GM18507 (cell line): ENCODE measurements around the gene RALGPS2.
"Not testable (repeated sequence)": the region's sequence is repeated elsewhere in the genome, so short reads cannot be mapped to it uniquely, and the experiment has no call there.

Experiments used
- DNase-seq: peaks from one replicate; pipeline ENCODE4 v3.0.0; 2011; ENCODE audit warnings: low read depth; ENCODE audit not compliant: insufficient read length; ENCODE audit errors: extremely low spot score
- FAIRE-seq: peaks from 2 replicates; lab custom pipeline; 2011; peaks lifted over from hg19 to GRCh38; lab: Jason Lieb, UNC

RALGPS2 gene

GRCh38 chr1:178934546-178934945 lies 209.5 kb downstream of the RALGPS2 start:
- DNase-seq (no peak), FAIRE-seq (no peak)

DNA sequence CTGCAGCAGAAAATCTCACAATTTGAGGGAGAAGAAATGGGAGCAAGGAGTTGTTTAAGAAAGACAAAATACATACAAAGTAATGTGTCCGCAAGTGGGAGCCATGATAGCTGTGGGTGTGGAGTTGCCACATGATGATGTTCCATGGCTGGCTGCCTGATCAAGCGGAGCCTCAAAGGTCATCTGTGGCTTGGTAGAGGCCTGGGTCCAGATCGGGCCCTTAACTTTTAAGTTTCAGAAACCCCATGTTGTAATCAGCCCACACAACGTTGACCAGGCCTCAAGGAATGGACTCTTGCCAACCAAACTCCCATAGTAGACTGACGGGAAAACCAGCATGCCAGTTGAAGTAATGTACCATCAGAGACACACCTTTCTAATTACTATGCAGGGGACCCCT lies 210.6 kb downstream of the RALGPS2 start:
- FAIRE-seq, result no peak
- no peak for DNase-seq

- no peak for FAIRE-seq
- DNase-seq, result no peak
These were observed 212.7 kb downstream of the RALGPS2 start for GRCh38 chr1:178937695-178938094.

DNA sequence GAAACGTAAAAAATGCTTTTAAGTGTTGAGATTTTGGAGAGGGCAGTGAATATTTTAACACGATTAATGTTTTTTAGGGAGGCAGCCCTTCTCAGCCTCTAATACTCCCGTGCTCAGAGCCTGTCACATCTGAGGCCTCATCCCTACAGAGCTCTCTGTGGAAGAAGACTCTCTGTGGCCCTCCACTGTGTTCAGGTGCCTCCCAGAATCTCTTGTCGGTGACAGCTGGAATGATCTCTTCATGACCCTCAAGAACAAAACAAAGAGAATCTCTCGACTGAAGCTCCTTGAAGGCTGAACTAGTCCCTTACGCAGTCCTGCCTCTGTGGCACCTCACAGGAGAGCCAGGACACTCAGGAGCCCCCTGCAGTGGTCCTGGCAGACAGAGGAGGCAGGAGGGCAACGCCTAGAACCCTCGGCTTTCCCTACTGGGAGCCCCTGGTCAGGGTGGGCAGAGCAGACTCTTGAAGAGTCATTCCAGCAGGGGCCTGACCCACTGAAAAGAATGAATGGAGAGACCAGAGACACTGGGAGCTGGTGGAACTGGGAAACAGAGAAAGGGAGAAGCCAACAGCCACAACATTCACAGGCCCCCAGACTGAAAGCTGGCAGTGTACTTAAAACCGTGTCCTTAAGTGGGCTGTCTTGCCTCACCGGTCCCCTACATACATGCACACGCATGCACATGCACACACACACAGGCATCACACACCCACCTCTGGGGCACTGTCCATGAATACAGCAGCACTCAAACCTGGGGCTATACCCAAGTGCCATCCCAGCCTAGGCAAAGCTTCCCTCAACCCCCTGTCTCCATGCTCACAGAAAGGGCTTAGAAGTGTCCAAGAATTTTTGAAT lies 213.3 kb downstream of the RALGPS2 start:
- FAIRE-seq, result no peak
- no peak for DNase-seq

- DNase-seq, result no peak
- no peak for FAIRE-seq
These were observed 213.9 kb downstream of the RALGPS2 start for GRCh38 chr1:178938959-178939317.

- no peak for DNase-seq
- no peak for FAIRE-seq
These were observed 214.5 kb downstream of the RALGPS2 start for GRCh38 chr1:178939338-178940067.

DNA sequence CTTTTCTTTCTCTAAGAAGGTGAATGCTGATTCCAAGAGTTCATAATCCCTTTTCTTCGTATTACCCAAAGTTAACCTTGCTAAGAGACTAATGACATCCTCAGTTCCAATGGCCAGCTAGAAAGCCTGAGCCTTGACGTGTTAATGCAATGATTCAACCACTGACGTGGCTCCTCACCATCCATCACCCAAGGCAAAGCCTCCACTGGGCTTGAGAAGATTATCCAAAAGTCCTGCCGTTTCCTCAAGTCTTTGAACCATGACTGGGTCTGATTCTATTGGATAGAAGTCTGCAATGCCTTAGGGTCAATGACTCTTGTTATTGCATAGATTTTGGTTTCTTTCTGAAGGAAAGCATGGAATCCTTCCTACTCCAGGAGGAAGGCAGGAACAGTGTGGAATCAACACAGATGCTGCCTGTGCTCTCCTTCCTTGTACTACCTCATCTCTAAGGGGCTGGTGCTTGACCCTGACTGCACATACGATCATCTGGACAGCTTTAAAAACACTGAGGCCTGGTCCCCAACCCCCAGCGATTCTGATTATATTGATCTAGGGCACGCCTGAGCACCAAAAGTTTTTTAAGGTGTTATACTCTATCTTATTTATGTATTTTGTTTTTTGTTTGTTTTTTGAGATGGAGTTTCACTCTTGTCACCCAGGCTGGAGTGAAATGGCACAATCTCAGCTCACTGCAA lies 215.2 kb downstream of the RALGPS2 start:
- FAIRE-seq, result no peak
- DNase-seq, result no peak

DNA sequence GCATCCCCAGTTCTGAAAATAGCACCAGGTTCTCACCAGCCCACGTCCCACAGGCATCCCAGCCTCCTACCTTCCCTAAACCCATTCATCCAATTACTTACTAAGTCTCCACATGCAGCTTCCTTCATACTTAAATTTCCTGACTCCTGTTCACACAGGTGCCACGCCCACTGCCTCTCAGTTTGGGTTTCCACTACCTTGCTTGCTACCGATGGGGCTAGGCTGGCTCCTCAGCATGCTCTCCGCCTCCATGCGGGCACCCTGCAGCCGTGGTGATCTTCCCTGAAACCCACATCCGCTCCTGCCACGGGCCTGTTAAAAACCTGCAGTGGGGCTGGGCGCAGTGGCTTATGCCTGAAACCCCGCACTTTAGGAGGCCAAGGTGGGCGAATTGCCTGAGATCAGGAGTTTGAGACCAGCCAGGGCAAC lies 216.2 kb downstream of the RALGPS2 start:
- FAIRE-seq, result no peak
- no peak for DNase-seq

DNA sequence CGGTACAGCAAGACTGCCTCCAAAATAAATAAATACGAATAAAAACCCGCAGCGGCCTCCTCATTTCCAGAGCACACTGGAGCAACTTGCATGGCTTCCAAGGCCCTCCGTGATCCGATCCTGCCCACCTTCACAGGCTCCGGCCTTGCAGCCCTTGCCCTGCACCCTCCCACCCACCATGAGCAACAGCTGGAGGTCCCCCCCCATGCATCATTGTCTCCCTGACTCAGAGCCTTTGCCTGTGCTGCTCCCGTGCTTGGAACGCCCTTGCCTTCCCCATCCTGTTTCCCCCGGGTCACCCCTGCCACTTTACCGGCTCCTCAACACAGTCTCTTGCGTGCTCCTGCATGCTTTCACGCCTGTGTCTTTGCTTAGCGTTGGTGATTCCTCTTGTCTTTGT lies 216.8 kb downstream of the RALGPS2 start:
- no peak for FAIRE-seq

GRCh38 chr1:178942285-178943198 lies 217.5 kb downstream of the RALGPS2 start:
- no peak for DNase-seq
- FAIRE-seq, result no peak

More for the DNA sequence above, 216.8 kb downstream of the RALGPS2 start:
- no peak for DNase-seq

DNA sequence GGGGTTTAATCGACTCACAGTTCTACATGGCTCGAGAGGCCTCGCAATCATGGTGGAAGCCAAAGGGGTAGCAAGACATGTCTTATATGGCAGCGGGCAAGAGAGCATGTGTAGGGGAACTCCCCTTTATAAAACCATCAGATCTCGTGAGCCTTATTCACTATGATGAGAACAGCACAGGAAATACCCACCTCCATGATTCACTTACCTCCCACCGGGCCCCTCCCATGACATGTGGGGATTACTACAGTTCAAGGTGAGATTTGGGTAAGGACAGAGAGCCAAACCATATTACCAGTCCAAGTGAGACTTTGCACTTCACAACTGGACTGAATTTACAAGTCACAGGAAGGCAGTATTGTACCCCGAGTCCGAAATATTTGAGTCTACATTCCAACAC lies 219.7 kb downstream of the RALGPS2 start:
- DNase-seq, result no peak
- FAIRE-seq, result no peak

DNA sequence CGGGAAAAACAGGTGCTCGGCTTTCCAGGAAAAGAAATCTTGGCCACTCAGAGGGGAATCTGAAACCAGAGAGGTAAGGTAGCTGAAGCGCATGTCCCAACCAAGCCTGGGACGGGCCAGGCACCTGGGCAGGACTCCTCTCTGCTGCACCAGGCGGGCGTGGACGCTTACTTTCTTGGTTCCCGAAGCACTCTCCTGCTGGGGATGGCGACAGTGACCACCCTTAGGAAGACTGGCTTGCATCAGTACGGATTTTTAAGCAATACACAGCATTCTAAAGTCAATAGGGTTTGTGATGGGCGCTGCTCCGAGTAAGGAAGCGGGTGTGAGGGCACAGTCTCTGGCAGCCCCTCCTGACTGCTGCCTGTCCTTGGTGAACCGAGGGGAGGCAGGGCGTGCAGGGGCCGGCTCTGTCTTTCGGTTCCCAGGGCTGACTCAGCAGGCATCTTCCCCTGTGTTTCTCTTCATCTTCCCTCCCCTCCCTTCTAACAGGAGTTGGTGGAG lies 220.8 kb downstream of the RALGPS2 start:
- DNase-seq (no peak), FAIRE-seq (no peak)

- DNase-seq, result no peak
- no peak for FAIRE-seq
These were observed 221.4 kb downstream of the RALGPS2 start for GRCh38 chr1:178946416-178946815.

DNA sequence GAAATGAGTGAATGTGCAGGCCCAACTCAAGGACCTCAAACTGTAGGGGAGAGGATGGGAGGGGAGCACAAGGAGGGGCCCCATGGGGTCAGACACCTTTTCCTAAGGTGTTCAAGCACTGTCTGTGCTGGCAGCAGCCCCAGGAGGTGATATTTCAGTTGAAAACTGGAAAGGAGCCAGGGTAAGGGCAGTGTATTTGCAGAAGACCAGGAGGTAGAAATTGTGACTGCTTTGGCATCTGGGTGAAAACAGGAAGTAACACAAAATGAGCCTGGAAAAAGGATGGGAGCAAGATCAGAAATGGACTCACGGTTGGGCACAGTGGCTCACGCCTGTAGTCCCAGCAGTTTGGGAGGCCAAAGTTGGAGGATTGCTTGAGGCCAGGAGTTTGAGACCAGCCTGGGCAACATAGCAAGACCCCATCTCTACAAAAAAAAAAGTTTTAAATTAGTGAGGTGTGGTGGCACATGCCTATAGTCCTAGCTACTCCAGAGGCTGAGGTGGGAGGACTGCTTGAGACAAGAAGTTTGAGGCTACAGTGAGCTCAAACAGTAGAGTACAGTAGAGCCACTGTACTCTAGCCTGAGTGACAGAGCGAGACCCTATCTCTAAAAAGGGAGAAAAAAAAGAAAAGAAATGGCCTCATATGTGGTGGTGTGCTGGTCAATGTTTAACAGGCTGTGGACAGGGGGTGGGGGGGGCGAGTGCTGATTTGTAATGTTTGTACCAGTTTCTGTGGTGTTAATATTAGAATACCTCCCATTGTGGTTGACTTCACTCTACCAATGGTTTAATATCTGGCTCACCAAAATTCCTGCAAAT lies 222.0 kb downstream of the RALGPS2 start:
- DNase-seq, result no peak
- FAIRE-seq, result no peak

DNA sequence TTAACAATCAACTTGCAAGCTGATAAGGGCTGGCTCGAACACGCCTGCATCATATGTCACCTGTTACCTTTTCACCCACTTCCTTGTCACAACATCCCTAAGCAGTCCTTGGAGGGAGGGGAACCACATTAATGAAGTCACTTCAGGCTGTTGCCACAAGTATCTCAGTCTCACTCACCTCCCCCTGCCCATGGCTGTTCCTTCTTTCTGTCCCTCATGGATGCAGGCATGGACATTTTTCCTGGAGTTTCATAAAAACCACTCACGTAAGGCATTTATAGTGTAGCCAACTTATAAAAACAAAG lies 222.6 kb downstream of the RALGPS2 start:
- FAIRE-seq, result no peak
- DNase-seq, result no peak

DNA sequence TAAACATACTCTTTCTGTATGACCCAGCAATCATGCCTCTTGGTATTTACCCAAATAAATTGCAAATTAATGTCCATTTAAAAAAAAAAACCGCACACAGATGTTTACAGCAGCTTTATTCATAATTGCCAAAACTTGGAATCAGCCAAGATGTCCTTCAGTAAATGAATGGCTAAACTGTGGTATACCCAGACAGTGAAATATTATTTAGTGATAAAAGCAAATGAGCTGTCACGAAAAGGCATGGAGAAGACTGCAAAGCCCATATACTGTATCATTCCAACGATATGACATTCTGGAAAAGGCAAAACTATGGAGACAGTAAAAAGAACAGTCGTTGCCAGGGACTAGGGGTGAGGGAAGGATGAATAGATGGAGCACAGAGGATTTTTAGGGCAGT lies 223.6 kb downstream of the RALGPS2 start:
- FAIRE-seq, result no peak
- no peak for DNase-seq

DNA sequence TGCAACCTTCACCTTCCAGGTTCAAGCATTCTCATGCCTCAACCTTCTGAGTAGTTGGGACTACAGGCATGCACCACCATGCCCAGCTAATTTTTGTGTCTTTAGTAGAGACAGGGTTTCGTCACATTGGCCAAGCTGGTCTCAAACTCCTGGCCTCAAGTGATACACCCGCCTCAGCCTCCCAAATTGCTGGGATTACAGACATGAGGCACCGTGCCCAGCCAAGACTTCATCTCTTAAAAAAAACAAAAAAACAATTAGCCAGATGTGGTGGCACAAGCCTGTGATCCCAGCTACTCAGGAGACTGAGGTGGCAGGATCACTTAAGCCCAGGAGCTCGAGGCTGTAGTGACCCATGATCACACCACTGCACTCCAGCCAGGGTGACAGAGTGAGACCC lies 224.8 kb downstream of the RALGPS2 start:
- DNase-seq, FAIRE-seq: not testable (repeated sequence)

GRCh38 chr1:178951600-178951999 lies 226.6 kb downstream of the RALGPS2 start:
- FAIRE-seq (no peak), DNase-seq (no peak)

DNA sequence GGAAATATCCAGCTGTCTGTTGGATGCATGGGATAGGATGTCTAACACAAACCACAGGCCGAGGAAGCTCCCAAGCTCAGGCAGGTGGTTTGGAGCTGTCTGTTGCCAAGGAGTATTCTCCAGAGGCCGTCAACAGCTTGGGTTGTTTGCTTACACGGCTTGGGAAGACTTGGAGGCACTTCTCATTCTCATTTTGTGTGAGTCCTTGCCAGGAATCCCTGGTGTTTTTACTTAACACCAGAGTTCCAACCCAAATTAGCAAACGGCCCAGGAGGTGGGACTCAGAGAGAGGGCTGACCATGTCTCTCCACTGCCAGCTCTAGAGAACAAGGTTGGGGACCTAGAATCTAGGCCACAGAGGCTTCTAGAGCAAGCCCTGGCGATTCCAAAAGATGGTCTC lies 228.0 kb downstream of the RALGPS2 start:
- FAIRE-seq (no peak), DNase-seq (no peak)
